Astrocyte (in vitro differentiated cells and primary cell): ENCODE results near the gene CNGA4. TPM values are rescaled to one million over a fixed set of nuclear protein-coding genes. Genes with fewer than 3 reads are reported as not detected.

Experiments
- DNase-seq: peaks from one replicate; pipeline ENCODE4 v3.0.0-alpha.2; 2010; ENCODE audit warnings: low read depth
- FAIRE-seq: peaks from 2 replicates; lab custom pipeline; 2011; peaks lifted over from hg19 to GRCh38; lab: Jason Lieb, UNC
- H2AFZ ChIP-seq: 2 replicates; pipeline ENCODE4 v1.6.0; 2012; ENCODE audit warnings: low read depth, low read length, inconsistent platforms
- H3K27ac ChIP-seq: 2 replicates; pipeline ENCODE4 v1.5.1; 2011; ENCODE audit warnings: low read depth, low read length, inconsistent platforms
- H3K27me3 ChIP-seq: 2 replicates; pipeline ENCODE4 v1.6.0; 2011; ENCODE audit warnings: low read length, inconsistent platforms; ENCODE audit not compliant: insufficient read depth
- H3K36me3 ChIP-seq: 2 replicates; pipeline ENCODE4 v1.5.1; 2011; ENCODE audit warnings: low read length, inconsistent platforms; ENCODE audit not compliant: insufficient read depth
- H3K4me1 ChIP-seq: 2 replicates; pipeline ENCODE4 v1.5.1; 2011; ENCODE audit warnings: low read length, inconsistent platforms; ENCODE audit not compliant: insufficient read depth
- H3K4me2 ChIP-seq: 2 replicates; pipeline ENCODE4 v1.6.0; 2012; ENCODE audit warnings: low read length, inconsistent platforms
- H3K4me3 ChIP-seq: 2 replicates; pipeline ENCODE4 v1.5.1; 2011; ENCODE audit warnings: low read depth, mild to moderate bottlenecking, low read length, inconsistent platforms; ENCODE audit not compliant: insufficient read depth
- H3K79me2 ChIP-seq: 2 replicates; pipeline ENCODE4 v1.6.0; 2012; ENCODE audit warnings: mild to moderate bottlenecking, low read length, inconsistent platforms; ENCODE audit not compliant: insufficient read depth
- H3K9ac ChIP-seq: 2 replicates; pipeline ENCODE4 v1.6.0; 2012; ENCODE audit warnings: mild to moderate bottlenecking, low read length, inconsistent platforms
- H3K9me3 ChIP-seq: 2 replicates; pipeline ENCODE4 v1.5.1; 2012; ENCODE audit warnings: low read depth, mild to moderate bottlenecking, low read length, inconsistent platforms; ENCODE audit not compliant: insufficient read depth
- H4K20me1 ChIP-seq: 2 replicates; pipeline ENCODE4 v1.6.0; 2012; ENCODE audit warnings: low read length, inconsistent platforms; ENCODE audit not compliant: insufficient read depth
- H3K27ac Mint-ChIP-seq: one replicate; pipeline ENCODE4 v1.8.0; 2021; ENCODE audit warnings: mild to moderate bottlenecking, mixed read lengths; ENCODE audit not compliant: unreplicated experiment
- H3K27me3 Mint-ChIP-seq: one replicate; pipeline ENCODE4 v1.8.0; 2021; ENCODE audit warnings: low read depth, mixed read lengths; ENCODE audit not compliant: unreplicated experiment
- H3K36me3 Mint-ChIP-seq: one replicate; pipeline ENCODE4 v1.8.0; 2021; ENCODE audit warnings: low read depth, mixed read lengths; ENCODE audit not compliant: unreplicated experiment
- H3K4me1 Mint-ChIP-seq: one replicate; pipeline ENCODE4 v1.8.0; 2021; ENCODE audit warnings: low read depth, mixed read lengths; ENCODE audit not compliant: unreplicated experiment
- H3K4me3 Mint-ChIP-seq: one replicate; pipeline ENCODE4 v1.8.0; 2021; ENCODE audit warnings: mild to moderate bottlenecking, moderate library complexity, mixed read lengths; ENCODE audit not compliant: unreplicated experiment
- H3K9me3 Mint-ChIP-seq: one replicate; pipeline ENCODE4 v1.8.0; 2021; ENCODE audit warnings: mild to moderate bottlenecking, mixed read lengths; ENCODE audit not compliant: unreplicated experiment
- CTCF ChIP-seq: IDR thresholded peaks from 2 replicates; pipeline ENCODE4 v1.5.1; 2011; ENCODE audit warnings: low read depth, mild to moderate bottlenecking, inconsistent platforms, low read length, moderate library complexity; ENCODE audit not compliant: insufficient read depth
- EZH2 ChIP-seq: IDR thresholded peaks from 2 replicates; pipeline ENCODE4 v1.6.1; 2012; ENCODE audit warnings: mild to moderate bottlenecking, low read length, inconsistent platforms; ENCODE audit not compliant: insufficient read depth
- total RNA-seq: library from RNA; stranded (reverse); gene quantifications from 2 replicates; pipeline ENCODE4 v1.2.1, GENCODE V29; 2021

The CNGA4 gene
- total RNA-seq, 1 donor from 2014 or later, result 0.16 TPM

GRCh38 chr11:6234387-6235107 lies 4.3 kb upstream of the CNGA4 start, which contains the start of gene FHIP1B:
Gene FHIP1B, minus strand, starts transcription at chr11:6234636. Its CDS starts 10,120 bp downstream, at chr11:6224516.
- no peaks in the 10 kb centered on the region for H3K9me3 ChIP-seq
- peaks cover 8% of the 10 kb centered on the region for H3K4me1 Mint-ChIP-seq
- TF ChIP-seq EZH2, result no peak
- TF ChIP-seq CTCF, result no peak

GRCh38 chr11:6237266-6237665 lies 1.6 kb upstream of the CNGA4 start:
- DNase-seq (no peak), FAIRE-seq (no peak)
- no peak overlapping the region for H2AFZ ChIP-seq
- H3K27me3 Mint-ChIP-seq, result peaks cover 4% of the 10 kb centered on the region
- no peaks in the 10 kb centered on the region for H3K27me3 ChIP-seq
- H3K27ac Mint-ChIP-seq, result no peak overlapping the region
- H3K9me3 ChIP-seq, result no peaks in the 10 kb centered on the region
- peaks cover 8% of the 10 kb centered on the region for H3K4me1 Mint-ChIP-seq
- H3K4me3 ChIP-seq, result no peak overlapping the region
- H4K20me1 ChIP-seq, result peaks cover 8% of the 10 kb centered on the region
- peaks cover 6% of the 10 kb centered on the region for H3K4me1 ChIP-seq
- no peak overlapping the region for H3K4me2 ChIP-seq
- peaks cover 22% of the 10 kb centered on the region for H3K79me2 ChIP-seq
- H3K4me3 Mint-ChIP-seq, result no peak overlapping the region
- peaks cover 2% of the 10 kb centered on the region for H3K36me3 Mint-ChIP-seq
- H3K27ac ChIP-seq, result no peak overlapping the region
- H3K9me3 Mint-ChIP-seq, result peaks cover 3% of the 10 kb centered on the region
- no peak overlapping the region for H3K9ac ChIP-seq
- H3K36me3 ChIP-seq, result no peaks in the 10 kb centered on the region
- TF ChIP-seq EZH2, result no peak
- TF ChIP-seq CTCF, result no peak

More at GRCh38 chr11:6234387-6235107, 4.3 kb upstream of the CNGA4 start, which contains the start of gene FHIP1B:
- H3K4me3 ChIP-seq, result peak within 1 kb of the TSS; percentile 97
- H3K4me2 ChIP-seq, result peak within 1 kb of the TSS; percentile 98
- Mint-ChIP-seq H3K9me3 (peaks cover 3% of the 10 kb centered on the region), H3K27ac (peak within 1 kb of the TSS; percentile 90), H3K27me3 (no peaks in the 10 kb centered on the region), H3K36me3 (no peaks in the 10 kb centered on the region), H3K4me3 (peak within 1 kb of the TSS; percentile 94)
- peaks cover 48% of the 10 kb centered on the region for H3K79me2 ChIP-seq
- no peaks in the 10 kb centered on the region for H3K27me3 ChIP-seq
- FAIRE-seq (peak; percentile 66), DNase-seq (peak; percentile 99)
- H3K9ac ChIP-seq, result peak within 1 kb of the TSS; percentile 97
- peak within 1 kb of the TSS; percentile 99 for H2AFZ ChIP-seq
- peak within 1 kb of the TSS; percentile 77 for H3K27ac ChIP-seq
- H3K36me3 ChIP-seq, result no peaks in the 10 kb centered on the region
- H3K4me1 ChIP-seq, result peaks cover 6% of the 10 kb centered on the region
- H4K20me1 ChIP-seq, result peaks cover 24% of the 10 kb centered on the region

GRCh38 chr11:6237761-6238302 lies 1.1 kb upstream of the CNGA4 start:
- H4K20me1 ChIP-seq, result peaks cover 7% of the 10 kb centered on the region
- no peaks in the 10 kb centered on the region for H3K27me3 ChIP-seq
- Mint-ChIP-seq H3K27ac (no peak overlapping the region), H3K27me3 (peaks cover 5% of the 10 kb centered on the region), H3K9me3 (peaks cover 3% of the 10 kb centered on the region), H3K36me3 (peaks cover 2% of the 10 kb centered on the region), H3K4me3 (no peak overlapping the region), H3K4me1 (peaks cover 8% of the 10 kb centered on the region)
- no peak overlapping the region for H3K4me2 ChIP-seq
- H3K27ac ChIP-seq, result no peak overlapping the region
- no peak overlapping the region for H2AFZ ChIP-seq
- no peak for DNase-seq
- no peaks in the 10 kb centered on the region for H3K9me3 ChIP-seq
- no peak overlapping the region for H3K4me3 ChIP-seq
- TF ChIP-seq CTCF (no peak), EZH2 (no peak)
- no peak for FAIRE-seq
- H3K36me3 ChIP-seq, result no peaks in the 10 kb centered on the region
- peaks cover 6% of the 10 kb centered on the region for H3K4me1 ChIP-seq
- H3K9ac ChIP-seq, result no peak overlapping the region
- H3K79me2 ChIP-seq, result peaks cover 16% of the 10 kb centered on the region
